Ishikawa (cell line): ENCODE data around the gene SART3.

ENCODE experiments used
- CEBPB ChIP-seq: IDR thresholded peaks from 2 replicates; pipeline ENCODE4 v1.6.1; 2012
- CREB1 ChIP-seq: IDR thresholded peaks from 2 replicates; pipeline ENCODE4 v1.6.1; 2012; ENCODE audit warnings: low read depth
- EGR1 ChIP-seq: IDR thresholded peaks from 2 replicates; pipeline ENCODE4 v1.6.1; 2012
- EP300 ChIP-seq: IDR thresholded peaks from 2 replicates; pipeline ENCODE4 v1.6.1; 2012; ENCODE audit warnings: borderline replicate concordance
- FOXM1 ChIP-seq: IDR thresholded peaks from 2 replicates; pipeline ENCODE4 v1.6.1; 2012; ENCODE audit warnings: low read depth, borderline replicate concordance
- NFIC ChIP-seq: IDR thresholded peaks from 2 replicates; pipeline ENCODE4 v1.6.1; 2012
- RAD21 ChIP-seq: IDR thresholded peaks from 2 replicates; pipeline ENCODE4 v1.6.1; 2012; ENCODE audit warnings: low read depth
- TAF1 ChIP-seq: IDR thresholded peaks from 2 replicates; pipeline ENCODE4 v1.6.1; 2012; ENCODE audit warnings: low read depth, mild to moderate bottlenecking
- TCF12 ChIP-seq: IDR thresholded peaks from 2 replicates; pipeline ENCODE4 v1.6.1; 2012; ENCODE audit warnings: low read depth
- TEAD4 ChIP-seq: IDR thresholded peaks from 2 replicates; pipeline ENCODE4 v1.6.1; 2012
- YY1 ChIP-seq: IDR thresholded peaks from 2 replicates; pipeline ENCODE4 v1.6.1; 2012; ENCODE audit warnings: low read depth
- ZBTB7A ChIP-seq: IDR thresholded peaks from 2 replicates; pipeline ENCODE4 v1.6.1; 2012; ENCODE audit warnings: low read depth
- TF ChIP-seq, protein P1 (sequence below): IDR thresholded peaks from 2 replicates; pipeline ENCODE4 v1.6.1; 2012
- TF ChIP-seq, protein P2 (sequence below): IDR thresholded peaks from 2 replicates; pipeline ENCODE4 v1.6.1; 2012
- TF ChIP-seq, protein P3 (sequence below): IDR thresholded peaks from 2 replicates; pipeline ENCODE4 v1.6.1; 2012; ENCODE audit warnings: low read depth, mild to moderate bottlenecking

The SART3 gene

DNA sequence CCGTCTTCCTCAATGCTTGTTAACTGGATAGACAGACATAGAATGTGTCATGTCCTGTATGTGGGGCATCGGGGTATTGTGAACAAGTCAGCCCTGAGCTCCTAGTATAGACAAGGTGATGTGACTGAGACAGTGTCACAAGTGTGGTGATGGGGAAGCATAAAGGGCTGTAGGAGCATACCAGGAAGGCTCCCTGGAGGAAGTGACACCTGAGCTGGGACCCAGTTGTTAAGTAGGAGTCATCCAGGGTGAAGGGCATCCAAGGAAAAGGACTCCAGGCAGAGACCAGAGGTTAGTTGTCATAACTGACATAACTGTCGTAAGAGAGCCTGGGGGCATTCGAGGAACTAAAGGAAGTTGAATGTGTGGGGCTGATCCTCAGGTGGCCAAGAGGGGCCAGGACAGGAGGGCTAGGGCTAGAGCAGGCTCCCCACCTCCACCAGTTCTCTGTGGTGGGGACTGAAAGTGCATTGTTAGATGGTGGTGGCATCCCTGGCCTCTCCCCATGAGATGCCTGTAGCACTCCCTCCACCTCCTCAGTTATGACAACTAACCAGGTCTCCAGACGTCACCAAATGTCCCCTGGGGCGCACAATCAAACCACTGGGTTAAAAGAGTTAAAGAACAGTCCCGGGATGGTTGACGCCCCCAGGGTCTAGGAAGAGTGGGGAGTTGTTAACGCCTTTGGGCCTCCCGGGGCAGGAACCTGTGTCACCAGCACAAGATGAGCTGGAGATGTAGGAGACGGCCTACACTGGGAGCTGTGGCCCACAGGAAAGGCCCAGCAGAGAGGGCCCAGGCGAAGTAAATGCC, 43.5 kb downstream of the SART3 start:
- TF ChIP-seq EGR1: no peak
- no peak for TF ChIP-seq TCF12
- TF ChIP-seq CEBPB: no peak
- TF ChIP-seq, protein P1, sequence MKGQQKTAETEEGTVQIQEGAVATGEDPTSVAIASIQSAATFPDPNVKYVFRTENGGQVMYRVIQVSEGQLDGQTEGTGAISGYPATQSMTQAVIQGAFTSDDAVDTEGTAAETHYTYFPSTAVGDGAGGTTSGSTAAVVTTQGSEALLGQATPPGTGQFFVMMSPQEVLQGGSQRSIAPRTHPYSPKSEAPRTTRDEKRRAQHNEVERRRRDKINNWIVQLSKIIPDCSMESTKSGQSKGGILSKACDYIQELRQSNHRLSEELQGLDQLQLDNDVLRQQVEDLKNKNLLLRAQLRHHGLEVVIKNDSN: no peak
- TF ChIP-seq, protein P2, sequence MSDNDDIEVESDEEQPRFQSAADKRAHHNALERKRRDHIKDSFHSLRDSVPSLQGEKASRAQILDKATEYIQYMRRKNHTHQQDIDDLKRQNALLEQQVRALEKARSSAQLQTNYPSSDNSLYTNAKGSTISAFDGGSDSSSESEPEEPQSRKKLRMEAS: no peak
- TF ChIP-seq RAD21: no peak
- TF ChIP-seq CREB1: no peak
- TF ChIP-seq NFIC: no peak
- no peak for TF ChIP-seq ZBTB7A
- no peak for TF ChIP-seq TEAD4
- TF ChIP-seq EP300: no peak
- TF ChIP-seq TAF1: no peak

DNA sequence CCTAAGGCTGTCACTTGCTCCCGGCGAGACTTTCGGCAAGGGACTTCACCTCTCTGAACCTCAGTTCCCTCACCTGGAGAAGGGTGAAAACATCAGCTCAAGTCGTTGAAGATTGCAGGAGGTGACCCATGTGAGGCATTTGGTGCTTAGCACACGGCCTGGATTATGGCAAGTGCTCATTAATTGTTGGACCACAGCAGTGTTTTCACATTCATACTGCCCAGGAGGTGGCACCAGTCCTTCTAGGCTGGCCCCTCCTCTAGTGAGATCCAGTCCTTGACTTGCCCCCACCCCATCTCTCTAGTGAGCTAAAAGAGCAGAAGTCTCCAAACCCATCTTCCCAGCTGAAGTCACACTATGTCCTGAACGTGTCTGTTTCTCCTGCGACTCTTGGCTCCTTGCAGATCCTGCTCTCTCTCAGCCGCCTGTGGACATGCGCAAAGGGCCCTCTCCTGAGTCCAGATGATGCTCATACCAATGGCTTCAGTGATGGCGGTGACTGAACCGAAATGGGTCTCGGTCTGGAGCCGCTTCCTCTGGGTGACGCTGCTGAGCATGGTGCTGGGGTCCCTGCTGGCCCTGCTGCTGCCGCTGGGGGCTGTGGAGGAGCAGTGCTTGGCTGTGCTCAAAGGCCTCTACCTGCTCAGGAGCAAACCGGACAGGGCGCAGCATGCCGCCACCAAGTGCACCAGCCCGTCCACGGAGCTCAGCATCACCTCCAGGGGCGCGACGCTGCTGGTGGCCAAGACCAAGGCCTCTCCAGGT, 44.3 kb downstream of the SART3 start:
- TF ChIP-seq EP300 (no peak), TAF1 (no peak), CREB1 (no peak), TEAD4 (no peak)
- TF ChIP-seq, protein P2: no peak

DNA sequence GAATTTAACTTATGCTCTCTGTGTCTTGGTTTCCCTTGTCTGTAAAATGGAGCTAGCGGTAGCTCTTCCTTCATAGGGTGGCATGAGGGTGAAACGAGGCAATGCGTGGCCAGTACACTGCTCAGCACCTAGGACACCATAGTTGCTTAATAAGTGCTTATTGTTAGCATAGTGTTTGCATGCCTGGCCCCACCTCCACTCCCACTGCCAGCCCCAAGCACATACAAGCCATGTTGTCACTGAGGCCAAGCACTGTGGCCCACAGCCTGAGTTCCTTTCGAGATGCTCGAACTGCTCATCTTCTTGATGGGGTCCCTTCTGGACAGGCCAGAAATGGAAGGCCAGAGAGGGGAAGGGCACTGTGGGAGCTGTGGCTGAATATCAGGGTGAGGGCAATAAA, 45.1 kb downstream of the SART3 start:
- TF ChIP-seq, protein P2: no peak
- TF ChIP-seq TCF12: no peak
- TF ChIP-seq, protein P1: no peak
- TF ChIP-seq TEAD4: no peak
- TF ChIP-seq, protein P3, sequence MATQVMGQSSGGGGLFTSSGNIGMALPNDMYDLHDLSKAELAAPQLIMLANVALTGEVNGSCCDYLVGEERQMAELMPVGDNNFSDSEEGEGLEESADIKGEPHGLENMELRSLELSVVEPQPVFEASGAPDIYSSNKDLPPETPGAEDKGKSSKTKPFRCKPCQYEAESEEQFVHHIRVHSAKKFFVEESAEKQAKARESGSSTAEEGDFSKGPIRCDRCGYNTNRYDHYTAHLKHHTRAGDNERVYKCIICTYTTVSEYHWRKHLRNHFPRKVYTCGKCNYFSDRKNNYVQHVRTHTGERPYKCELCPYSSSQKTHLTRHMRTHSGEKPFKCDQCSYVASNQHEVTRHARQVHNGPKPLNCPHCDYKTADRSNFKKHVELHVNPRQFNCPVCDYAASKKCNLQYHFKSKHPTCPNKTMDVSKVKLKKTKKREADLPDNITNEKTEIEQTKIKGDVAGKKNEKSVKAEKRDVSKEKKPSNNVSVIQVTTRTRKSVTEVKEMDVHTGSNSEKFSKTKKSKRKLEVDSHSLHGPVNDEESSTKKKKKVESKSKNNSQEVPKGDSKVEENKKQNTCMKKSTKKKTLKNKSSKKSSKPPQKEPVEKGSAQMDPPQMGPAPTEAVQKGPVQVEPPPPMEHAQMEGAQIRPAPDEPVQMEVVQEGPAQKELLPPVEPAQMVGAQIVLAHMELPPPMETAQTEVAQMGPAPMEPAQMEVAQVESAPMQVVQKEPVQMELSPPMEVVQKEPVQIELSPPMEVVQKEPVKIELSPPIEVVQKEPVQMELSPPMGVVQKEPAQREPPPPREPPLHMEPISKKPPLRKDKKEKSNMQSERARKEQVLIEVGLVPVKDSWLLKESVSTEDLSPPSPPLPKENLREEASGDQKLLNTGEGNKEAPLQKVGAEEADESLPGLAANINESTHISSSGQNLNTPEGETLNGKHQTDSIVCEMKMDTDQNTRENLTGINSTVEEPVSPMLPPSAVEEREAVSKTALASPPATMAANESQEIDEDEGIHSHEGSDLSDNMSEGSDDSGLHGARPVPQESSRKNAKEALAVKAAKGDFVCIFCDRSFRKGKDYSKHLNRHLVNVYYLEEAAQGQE: no peak
- TF ChIP-seq CEBPB: no peak
- TF ChIP-seq NFIC: no peak
- no peak for TF ChIP-seq EGR1
- no peak for TF ChIP-seq ZBTB7A

DNA sequence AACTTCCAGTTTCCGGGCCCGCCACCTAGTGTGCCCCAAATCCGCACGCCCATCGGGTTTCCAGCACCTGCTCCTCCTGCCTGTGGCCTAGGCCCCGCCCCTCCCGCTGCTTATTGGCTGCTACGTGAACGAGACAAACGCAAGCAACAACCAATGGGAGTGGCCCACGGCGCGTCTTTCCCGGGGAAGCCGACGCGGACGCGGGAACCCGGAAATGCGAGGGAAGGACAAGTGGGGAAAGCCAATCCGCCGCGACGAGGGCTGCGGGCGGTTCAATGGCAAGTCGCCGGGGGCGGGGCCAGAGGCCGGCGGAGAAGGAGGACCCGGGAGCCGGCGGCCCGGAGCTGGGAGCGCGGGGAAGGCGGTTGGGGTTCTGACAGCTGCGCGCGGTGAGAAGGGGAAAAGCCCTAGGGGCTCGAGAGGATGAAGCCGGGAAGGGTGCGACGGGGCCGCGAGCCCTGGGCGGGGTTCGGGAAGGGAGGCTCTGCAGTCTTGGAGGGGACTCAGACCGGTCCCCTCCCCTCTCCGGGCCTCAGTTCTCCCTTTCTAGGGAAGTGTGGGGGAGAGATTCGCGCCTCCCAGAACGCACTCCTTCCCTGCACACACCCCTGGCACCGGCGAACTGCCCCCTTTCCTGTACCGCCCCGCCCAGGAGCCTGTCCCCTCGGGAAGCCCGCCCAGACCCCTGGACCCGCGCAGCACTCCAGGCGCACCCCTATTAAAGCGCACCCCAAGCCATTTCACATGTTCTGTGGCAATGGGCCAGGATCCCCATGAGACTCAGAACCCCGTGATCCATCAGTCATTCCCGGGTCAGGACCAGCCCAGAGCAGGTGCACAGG, 45.8 kb downstream of the SART3 start, which contains the start of gene FICD:
Gene FICD (plus strand): TSS at position 305 of the 842 bp plus-strand sequence. CDS start 1,696 bp downstream, outside the sequence.
- TF ChIP-seq, protein P3: no peak
- TF ChIP-seq, protein P2: peak; percentile 67; the same call in 1 of the 2 replicates
- TF ChIP-seq FOXM1: peak; percentile 31; the same call in 1 of the 2 replicates
- TF ChIP-seq TAF1: peak; percentile 48
- TF ChIP-seq CREB1: peak; percentile 82

DNA sequence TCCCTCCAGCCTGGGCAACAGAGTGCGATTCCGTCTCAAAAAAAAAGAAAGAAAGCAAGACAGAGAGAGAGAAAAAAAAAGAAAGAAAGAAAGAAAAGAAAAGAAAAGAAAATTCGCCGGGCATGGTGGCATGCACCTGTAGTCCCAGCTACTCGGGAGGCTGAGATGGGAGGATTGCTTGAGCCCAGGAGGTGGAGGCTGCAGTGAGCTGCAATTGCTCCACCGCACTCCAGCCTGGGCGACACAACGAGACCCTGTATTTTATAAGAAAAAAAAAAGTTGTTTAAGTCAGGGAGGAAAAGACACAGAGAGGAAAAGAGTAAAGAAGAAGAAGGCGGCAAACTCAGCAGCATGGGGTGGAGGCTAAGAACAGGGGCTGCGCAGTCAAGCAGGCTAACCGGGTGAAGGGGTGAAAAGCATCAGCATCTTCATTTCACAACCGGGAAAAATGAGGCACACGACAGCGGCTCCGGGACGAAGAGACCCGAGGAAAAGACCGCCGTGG, 46.5 kb downstream of the SART3 start:
- no peak for TF ChIP-seq YY1
- TF ChIP-seq EGR1: no peak
- no peak for TF ChIP-seq CREB1
- TF ChIP-seq, protein P3: no peak
- TF ChIP-seq EP300: no peak
- TF ChIP-seq TCF12: no peak
- no peak for TF ChIP-seq TAF1
- no peak for TF ChIP-seq CEBPB
- TF ChIP-seq, protein P1: no peak
